Fibroblast of the aortic adventitia (primary cell): ENCODE measurements around the gene KLHL25. TPM values are rescaled to one million over a fixed set of nuclear protein-coding genes. Genes with fewer than 3 reads are reported as not detected.
A peak's percentile ranks its signal among the peaks of the same experiment; 100 is the strongest.

Experiments
- DNase-seq: peaks from one replicate; pipeline ENCODE4 v3.0.0-alpha.2; 2010; ENCODE audit warnings: low read depth
- H3K4me3 ChIP-seq: 2 replicates; pipeline ENCODE4 v1.5.1; 2011; ENCODE audit warnings: low read depth, mild to moderate bottlenecking, control low read depth, low read length, moderate library complexity
- total RNA-seq: library from RNA; depleted of rRNA; stranded (reverse); fragments of >200 nt; gene quantifications from 2 replicates; pipeline ENCODE4 v1.2.3, GENCODE V29; 2012; ENCODE audit warnings: low replicate concordance
- TF ChIP-seq, protein P1 (sequence below): IDR thresholded peaks from 2 replicates; pipeline ENCODE4 v1.5.1; 2011; ENCODE audit warnings: mild to moderate bottlenecking, low read length, control low read depth, inconsistent platforms; ENCODE audit not compliant: insufficient read depth

The KLHL25 gene
- total RNA-seq, 1 donor: 2.3 TPM

DNA sequence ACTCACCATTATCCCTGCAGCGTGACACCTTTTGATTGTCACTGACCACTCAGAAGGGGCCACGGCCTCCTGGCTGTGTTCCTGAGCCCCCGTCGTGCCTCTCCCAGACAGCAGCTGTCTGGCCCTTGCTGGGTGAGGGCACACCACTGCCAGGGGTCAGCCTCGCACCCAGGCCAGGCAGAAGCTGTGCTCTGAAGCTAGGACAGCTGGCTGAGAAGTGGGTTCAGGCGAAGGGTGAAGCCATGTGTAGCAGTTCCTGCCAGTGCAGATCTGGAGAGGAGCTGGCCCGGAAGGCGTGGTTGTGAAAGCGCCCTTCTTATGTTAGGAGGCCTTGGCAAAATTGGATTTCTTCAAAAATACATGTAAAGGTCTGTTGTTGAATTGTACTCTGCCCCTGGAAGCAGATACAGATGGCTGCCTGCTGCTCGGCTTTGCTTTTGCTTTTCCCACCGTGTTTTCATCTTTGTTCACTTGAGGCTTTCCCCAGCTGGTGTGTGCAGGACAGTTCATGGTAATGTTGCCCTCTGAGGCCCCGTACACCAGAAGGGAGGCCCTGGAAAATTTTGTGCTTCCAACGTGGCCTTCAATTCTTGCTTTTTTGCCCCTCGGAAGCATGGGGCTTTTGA lies 49.1 kb downstream of the KLHL25 start:
- no peak overlapping the region for H3K4me3 ChIP-seq
- no peak for DNase-seq
- TF ChIP-seq, protein P1, sequence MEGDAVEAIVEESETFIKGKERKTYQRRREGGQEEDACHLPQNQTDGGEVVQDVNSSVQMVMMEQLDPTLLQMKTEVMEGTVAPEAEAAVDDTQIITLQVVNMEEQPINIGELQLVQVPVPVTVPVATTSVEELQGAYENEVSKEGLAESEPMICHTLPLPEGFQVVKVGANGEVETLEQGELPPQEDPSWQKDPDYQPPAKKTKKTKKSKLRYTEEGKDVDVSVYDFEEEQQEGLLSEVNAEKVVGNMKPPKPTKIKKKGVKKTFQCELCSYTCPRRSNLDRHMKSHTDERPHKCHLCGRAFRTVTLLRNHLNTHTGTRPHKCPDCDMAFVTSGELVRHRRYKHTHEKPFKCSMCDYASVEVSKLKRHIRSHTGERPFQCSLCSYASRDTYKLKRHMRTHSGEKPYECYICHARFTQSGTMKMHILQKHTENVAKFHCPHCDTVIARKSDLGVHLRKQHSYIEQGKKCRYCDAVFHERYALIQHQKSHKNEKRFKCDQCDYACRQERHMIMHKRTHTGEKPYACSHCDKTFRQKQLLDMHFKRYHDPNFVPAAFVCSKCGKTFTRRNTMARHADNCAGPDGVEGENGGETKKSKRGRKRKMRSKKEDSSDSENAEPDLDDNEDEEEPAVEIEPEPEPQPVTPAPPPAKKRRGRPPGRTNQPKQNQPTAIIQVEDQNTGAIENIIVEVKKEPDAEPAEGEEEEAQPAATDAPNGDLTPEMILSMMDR: no peak

DNA sequence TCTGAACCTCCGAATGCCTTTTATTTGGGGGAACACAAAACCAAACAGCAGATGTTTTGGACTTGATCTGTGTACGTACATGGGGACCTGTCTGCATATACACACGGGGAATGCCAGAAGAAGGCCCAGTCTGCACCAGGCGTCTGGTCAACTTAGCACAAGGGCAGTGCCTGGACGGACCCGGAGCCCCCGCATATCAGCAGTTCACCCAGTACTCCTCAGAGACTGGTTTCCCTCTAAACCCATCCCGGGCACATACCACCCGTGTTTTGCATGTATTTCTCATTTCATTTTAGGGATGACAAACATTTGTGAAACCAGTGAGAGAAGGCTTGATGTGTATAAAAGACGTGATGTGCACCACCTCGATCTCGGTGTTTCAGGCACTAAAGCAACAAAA lies 49.7 kb downstream of the KLHL25 start:
- TF ChIP-seq, protein P1: no peak
- no peak overlapping the region for H3K4me3 ChIP-seq
- DNase-seq: no peak

DNA sequence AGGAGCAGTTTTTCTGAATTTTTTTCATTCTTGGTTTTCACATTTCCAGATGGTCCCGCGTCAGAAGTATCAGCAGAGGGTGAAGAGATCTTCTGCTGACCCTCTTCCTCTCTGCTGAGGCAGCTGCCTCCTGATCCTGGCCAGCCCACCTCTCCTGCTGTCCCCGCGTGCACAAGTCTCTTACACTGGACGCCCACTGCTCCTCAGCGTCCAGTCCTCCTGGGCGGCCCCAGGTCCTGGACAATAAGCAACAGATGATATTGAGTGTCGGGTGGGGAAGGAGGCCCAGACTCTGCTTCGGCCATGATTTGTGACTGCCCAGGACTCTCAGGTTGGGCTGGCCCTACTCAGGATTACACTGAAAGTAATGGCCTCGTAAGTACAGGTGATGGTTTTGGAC lies 50.1 kb downstream of the KLHL25 start:
- DNase-seq: no peak
- no peak overlapping the region for H3K4me3 ChIP-seq
- TF ChIP-seq, protein P1: no peak

DNA sequence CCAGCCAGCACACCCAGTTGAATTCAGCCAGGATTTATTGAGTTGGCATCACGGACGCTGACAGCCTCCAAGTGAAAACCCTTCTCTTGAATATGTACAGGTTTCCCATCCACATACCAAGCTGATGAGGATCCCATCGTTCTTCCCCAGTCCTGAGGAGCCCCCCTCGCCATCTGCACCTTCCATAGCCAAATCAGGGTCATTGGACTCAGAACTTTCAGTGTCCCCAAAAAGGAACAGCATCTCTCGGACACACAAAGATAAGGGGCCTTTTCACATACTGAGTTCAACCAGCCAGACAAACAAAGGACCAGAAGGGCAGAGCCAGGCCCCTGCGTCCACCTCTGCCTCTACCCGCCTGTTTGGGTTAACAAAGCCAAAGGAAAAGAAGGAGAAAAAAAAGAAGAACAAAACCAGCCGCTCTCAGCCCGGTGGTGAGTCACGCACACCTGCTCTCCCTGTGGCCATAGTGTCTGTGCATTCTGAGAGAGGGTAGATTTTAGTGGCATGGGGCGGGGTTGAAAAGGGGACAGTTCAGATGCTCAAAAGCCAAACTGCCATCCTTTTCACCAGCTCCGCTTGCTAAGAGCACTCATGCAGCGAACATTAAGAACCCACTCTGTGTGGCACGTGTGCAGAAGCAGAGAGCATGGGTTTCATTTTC lies 51.2 kb downstream of the KLHL25 start:
- DNase-seq: no peak
- TF ChIP-seq, protein P1: no peak
- H3K4me3 ChIP-seq: no peak overlapping the region

DNA sequence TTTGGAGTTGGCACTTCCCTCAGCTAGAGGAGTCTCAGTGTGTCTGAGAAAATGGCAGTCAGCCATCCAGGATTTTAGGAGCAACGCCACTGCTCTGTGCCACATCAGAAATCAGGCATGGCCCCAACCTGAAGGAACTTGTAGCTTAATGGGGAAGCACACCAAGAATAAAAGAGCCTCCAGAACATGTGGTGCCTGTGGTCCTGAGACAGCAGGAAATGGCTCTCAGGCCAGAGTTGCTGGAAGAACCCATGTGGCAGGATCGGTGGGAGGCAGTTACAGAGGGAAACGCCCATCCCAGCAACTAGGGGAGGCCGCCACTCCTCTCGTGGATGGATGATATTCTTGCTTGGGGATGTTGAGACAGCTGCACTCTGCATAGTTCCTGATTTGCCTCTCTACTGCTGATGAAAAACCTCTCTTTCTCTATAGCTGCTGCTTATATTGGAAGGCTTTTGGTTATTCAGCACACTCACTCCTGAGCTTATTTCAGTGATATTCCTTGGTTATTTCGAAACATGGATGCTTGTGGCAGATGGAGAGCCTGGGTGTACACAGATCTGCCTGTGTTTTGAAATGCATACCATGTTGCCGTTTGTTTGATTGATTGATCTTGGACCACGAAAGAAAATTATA lies 52.4 kb downstream of the KLHL25 start:
- no peak overlapping the region for H3K4me3 ChIP-seq
- TF ChIP-seq, protein P1: no peak
- peak; percentile 42 for DNase-seq

DNA sequence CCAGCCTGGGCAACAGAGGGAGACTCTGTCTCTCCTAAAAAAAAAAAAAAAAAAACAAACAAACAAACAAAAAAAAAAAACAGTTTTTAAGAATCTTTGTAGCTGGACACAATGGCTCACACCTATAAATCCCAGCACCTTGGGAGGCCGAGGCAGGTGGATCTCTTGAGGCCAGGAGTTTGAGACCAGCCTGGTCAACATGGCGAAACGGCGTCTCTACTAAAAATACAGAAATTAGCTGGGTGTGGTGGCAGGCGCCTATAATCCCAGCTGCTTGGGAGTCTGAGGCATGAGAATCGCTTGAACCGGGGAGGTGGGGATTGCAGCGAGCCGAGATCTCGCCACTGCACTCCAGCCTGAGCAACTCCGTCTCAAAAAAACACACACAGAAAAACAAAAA lies 53.1 kb downstream of the KLHL25 start:
- H3K4me3 ChIP-seq: no peak overlapping the region
- DNase-seq: no peak
- TF ChIP-seq, protein P1: no peak
